Measurements from ENCODE around the gene GPR155. TPM values are rescaled to one million over a fixed set of nuclear protein-coding genes. Genes with fewer than 3 reads are reported as not detected.
"Not testable (repeated sequence)": the region's sequence is repeated elsewhere in the genome, so short reads cannot be mapped to it uniquely, and the experiment has no call there.

Gene GPR155
- total and polyA plus RNA-seq, 2 donors (not counting 1 experiment from before 2014, with no cell fraction given) = 4.2 to 17.6 TPM

DNA sequence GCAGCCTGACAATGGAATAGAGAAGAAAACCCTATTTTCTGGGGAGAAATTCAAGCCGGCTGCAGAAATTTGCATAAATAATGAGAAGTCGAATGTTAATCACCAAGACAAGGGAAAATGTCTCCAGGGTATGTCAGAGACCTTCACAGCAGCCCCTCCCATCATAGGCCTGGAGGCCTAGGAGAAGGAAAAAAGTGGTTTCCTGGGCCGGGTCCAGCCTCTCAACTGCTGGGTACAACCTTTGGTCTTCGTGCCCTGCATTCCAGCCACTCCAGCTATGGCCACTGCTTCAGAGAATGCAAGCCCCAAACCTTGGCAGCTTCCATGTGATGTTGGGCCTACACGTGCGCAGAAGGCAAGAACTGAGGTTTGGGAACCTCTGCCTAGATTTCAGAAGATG, 97.3 kb downstream of the GPR155 start:
- peaks cover 5 to 20% of the 10 kb centered on the region in 2 donors for H3K4me1 ChIP-seq (ENCODE audit: control insufficient read depth in 2 of 2, insufficient read depth in 2 of 2, low read length in 2 of 2)
- H4K20me1 ChIP-seq (ENCODE audit: control insufficient read depth, insufficient read depth, low read length, poor library complexity, severe bottlenecking) = peaks cover 64% of the 10 kb centered on the region
- no peak overlapping the region for H3K4me2 ChIP-seq (replicated peaks; ENCODE audit: low read depth, low read length, poor library complexity, severe bottlenecking)
- H3K36me3 ChIP-seq (replicated peaks in 1 of 2; ENCODE audit: control extremely low read depth in 1 of 2, control insufficient read depth in 1 of 2, extremely low read depth in 1 of 2, insufficient read depth in 2 of 2, low read length in 1 of 2) = peaks cover 8 to 37% of the 10 kb centered on the region in 2 experiments
- Mint-ChIP-seq H3K27me3 (no peaks in the 10 kb centered on the region), H3K4me1 (peaks cover 32% of the 10 kb centered on the region), H3K4me3 (no peak overlapping the region), H3K27ac (no peak overlapping the region), H3K9me3 (ENCODE audit: insufficient read depth) (no peaks in the 10 kb centered on the region)
- H3K9me3 ChIP-seq (ENCODE audit: control extremely low read depth in 1 of 3, control insufficient read depth in 2 of 3, insufficient read depth in 1 of 3, low read length in 2 of 3) = no peaks in the 10 kb centered on the region
- H2AFZ ChIP-seq (ENCODE audit: insufficient read depth, low read depth, low read length, poor library complexity, severe bottlenecking) = no peak overlapping the region
- intact Hi-C loops (cut with micrococcal nuclease) = no loop called here
- H3K9ac ChIP-seq (ENCODE audit: low read length) = no peak overlapping the region
- no peak overlapping the region for H3K4me3 ChIP-seq (ENCODE audit: control extremely low read depth in 1 of 5, extremely low read depth in 1 of 5, insufficient read depth in 1 of 5, low read depth in 2 of 5, low read length in 4 of 5)
- no peak overlapping the region for H3K27ac ChIP-seq (ENCODE audit: low read length in 2 of 2)
- H3K79me2 ChIP-seq (ENCODE audit: control insufficient read depth, insufficient read depth, low read length) = peaks cover 79% of the 10 kb centered on the region
- DNase-seq = no peak
- ChIA-PET POLR2A (no interaction called here), CTCF (no interaction called here)
- TF ChIP-seq CTCF (IDR thresholded peaks at IDR 0.05) (no peak), EZH2 (IDR thresholded peaks at IDR 0.05; ENCODE audit: borderline replicate concordance, insufficient read depth, low read depth, low read length, poor library complexity, severe bottlenecking) (no peak)
- no peak for ATAC-seq (ENCODE audit: low read depth)
- H3K27me3 ChIP-seq (replicated peaks in 1 of 4; ENCODE audit: control extremely low read depth in 1 of 4, control insufficient read depth in 3 of 4, insufficient read depth in 4 of 4, low read length in 3 of 4) = no peaks in the 10 kb centered on the region
- 94% methylated on average over 4 of the region's 6 CpGs for WGBS (ENCODE audit: insufficient coverage)

DNA sequence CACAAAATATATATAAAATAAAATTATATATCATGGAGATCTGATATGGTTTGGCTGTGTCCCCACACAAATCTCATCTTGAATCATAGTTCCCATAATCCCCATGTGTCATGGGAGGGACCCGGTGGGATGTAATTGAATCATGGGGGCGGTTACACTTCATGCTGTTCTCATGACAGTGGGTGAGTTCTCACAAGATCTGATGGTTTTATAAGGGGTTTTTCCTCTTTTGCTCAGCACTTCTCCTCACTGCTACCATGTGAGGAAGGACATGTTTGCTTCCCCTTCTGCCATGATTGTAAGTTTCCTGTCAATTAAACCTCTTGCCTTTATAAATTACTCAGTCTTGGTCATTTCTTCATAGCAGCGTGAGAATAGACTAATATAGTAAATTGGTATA, 98.1 kb downstream of the GPR155 start:
- intact Hi-C loops (cut with micrococcal nuclease); H3K4me3 Mint-ChIP-seq: not testable (repeated sequence)
- H3K36me3 ChIP-seq (replicated peaks in 1 of 2; ENCODE audit: control extremely low read depth in 1 of 2, control insufficient read depth in 1 of 2, extremely low read depth in 1 of 2, insufficient read depth in 2 of 2, low read length in 1 of 2) = peaks cover 8 to 43% of the 10 kb centered on the region in 2 experiments

More for the DNA sequence above, 98.1 kb downstream of the GPR155 start:
- peaks cover 64% of the 10 kb centered on the region for H4K20me1 ChIP-seq (ENCODE audit: control insufficient read depth, insufficient read depth, low read length, poor library complexity, severe bottlenecking)
- H3K9ac ChIP-seq (ENCODE audit: low read length); H3K9me3 Mint-ChIP-seq (ENCODE audit: insufficient read depth); ATAC-seq (ENCODE audit: low read depth); H3K27ac Mint-ChIP-seq; H3K27ac ChIP-seq (ENCODE audit: low read length in 2 of 2); H3K4me3 ChIP-seq (ENCODE audit: control extremely low read depth in 1 of 5, extremely low read depth in 1 of 5, insufficient read depth in 1 of 5, low read depth in 2 of 5, low read length in 4 of 5); H3K27me3 Mint-ChIP-seq; CTCF ChIA-PET; H2AFZ ChIP-seq (ENCODE audit: insufficient read depth, low read depth, low read length, poor library complexity, severe bottlenecking); H3K9me3 ChIP-seq (ENCODE audit: control extremely low read depth in 1 of 3, control insufficient read depth in 2 of 3, insufficient read depth in 1 of 3, low read length in 2 of 3); POLR2A ChIA-PET; H3K27me3 ChIP-seq (replicated peaks in 1 of 4; ENCODE audit: control extremely low read depth in 1 of 4, control insufficient read depth in 3 of 4, insufficient read depth in 4 of 4, low read length in 3 of 4); DNase-seq; H3K4me2 ChIP-seq (replicated peaks; ENCODE audit: low read depth, low read length, poor library complexity, severe bottlenecking): not testable (repeated sequence)
- WGBS (ENCODE audit: insufficient coverage) = no CpG with 5 or more reads among the region's 3 CpGs
- peaks cover 0 to 12% of the 10 kb centered on the region in 2 donors for H3K4me1 ChIP-seq (ENCODE audit: control insufficient read depth in 2 of 2, insufficient read depth in 2 of 2, low read length in 2 of 2)
- peaks cover 30% of the 10 kb centered on the region for H3K4me1 Mint-ChIP-seq
- H3K79me2 ChIP-seq (ENCODE audit: control insufficient read depth, insufficient read depth, low read length) = peaks cover 75% of the 10 kb centered on the region

All from B cell (primary cell).